ENCODE measurements around the gene CREB5. TPM values are rescaled to one million over a fixed set of nuclear protein-coding genes. Genes with fewer than 3 reads are reported as not detected.

CREB5 gene
- total RNA-seq, 3 donors from 2014 or later, result 17.3 to 19.7 (median 18.0) TPM

DNA sequence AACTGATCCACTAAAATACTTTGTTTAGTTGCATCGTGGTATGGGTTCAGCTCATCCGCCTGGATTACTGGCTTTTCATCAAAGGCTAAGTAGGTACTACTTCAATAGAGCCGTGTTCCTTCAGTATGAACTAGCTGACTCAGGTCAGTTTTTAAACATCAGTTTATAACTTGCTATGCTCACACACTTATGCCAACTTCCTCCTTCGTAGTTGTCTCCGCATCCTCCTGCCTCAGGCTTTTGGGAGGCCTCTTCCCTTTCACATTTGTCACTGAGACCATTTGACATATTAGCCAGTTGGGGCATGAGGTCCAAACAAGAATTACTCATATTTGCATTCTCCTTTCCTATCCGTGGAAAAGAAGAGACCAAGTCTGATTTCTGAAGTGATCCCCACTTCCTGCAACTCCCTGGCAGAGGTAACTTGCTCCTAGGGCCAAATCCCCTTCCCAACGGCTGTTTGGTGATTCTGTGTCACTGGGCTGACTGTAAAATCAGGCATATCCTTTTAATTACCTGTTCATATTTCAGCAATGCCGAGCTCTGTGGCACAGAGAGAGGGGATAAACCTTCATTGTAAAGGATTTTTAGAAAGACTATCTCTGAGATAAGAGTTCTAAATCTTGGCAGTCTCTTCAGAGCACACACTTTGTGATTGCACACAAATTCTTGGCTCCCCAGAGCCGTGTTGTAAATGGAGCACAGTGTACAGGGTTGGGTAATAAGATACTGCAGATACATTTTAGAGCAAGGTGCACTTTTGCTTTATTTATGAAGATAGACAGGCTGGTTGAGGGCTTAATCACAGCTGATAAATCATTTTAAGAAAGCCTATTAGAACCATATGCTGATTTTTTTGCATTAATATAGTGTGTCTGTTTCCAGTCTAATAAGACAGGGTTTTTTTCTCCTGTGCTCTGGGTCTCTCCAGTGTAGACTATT is 108.0 kb downstream of the CREB5 start:
- Histone ChIP-seq H3K36me3 (no peaks in the 10 kb centered on the region), H3K27ac (peak overlapping the region in 1 of 2 donors; percentile 20), H3K27me3 (no peaks in the 10 kb centered on the region), H3K4me1 (peaks cover 0 to 4% of the 10 kb centered on the region in 2 donors), H3K4me3 (no peak overlapping the region), H3K9me3 (no peaks in the 10 kb centered on the region)
- intact Hi-C loops (cut with DNase I; ENCODE audit: low total_unique reads), result no loop called here
- no peak for DNase-seq (ENCODE audit: low spot score in 2 of 2)
- TF ChIP-seq POLR2AphosphoS5 (IDR thresholded peaks at IDR 0.05), result no peak
- TF ChIP-seq, protein P1, sequence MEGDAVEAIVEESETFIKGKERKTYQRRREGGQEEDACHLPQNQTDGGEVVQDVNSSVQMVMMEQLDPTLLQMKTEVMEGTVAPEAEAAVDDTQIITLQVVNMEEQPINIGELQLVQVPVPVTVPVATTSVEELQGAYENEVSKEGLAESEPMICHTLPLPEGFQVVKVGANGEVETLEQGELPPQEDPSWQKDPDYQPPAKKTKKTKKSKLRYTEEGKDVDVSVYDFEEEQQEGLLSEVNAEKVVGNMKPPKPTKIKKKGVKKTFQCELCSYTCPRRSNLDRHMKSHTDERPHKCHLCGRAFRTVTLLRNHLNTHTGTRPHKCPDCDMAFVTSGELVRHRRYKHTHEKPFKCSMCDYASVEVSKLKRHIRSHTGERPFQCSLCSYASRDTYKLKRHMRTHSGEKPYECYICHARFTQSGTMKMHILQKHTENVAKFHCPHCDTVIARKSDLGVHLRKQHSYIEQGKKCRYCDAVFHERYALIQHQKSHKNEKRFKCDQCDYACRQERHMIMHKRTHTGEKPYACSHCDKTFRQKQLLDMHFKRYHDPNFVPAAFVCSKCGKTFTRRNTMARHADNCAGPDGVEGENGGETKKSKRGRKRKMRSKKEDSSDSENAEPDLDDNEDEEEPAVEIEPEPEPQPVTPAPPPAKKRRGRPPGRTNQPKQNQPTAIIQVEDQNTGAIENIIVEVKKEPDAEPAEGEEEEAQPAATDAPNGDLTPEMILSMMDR (IDR thresholded peaks at IDR 0.05), result no peak
- TF ChIP-seq POLR2A (IDR thresholded peaks at IDR 0.05), result no peak

DNA sequence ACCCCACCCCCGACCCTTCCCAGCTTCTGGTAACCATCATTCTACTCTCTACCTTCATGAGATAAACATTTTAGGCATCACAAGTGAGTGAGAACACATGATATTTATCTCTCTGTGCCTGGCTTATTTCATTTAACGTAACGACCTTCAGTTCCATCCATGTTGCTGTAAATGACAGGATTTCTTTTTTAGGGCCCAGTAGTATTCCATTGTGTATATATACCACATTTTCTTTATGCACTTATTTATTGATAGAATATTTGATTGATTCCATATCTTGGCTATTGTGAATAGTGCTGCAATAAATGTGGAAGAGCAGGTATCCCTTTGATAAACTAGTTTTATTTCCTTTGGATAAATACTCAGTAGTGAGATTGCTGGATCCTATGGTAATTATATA is 112.7 kb downstream of the CREB5 start:
- H3K4me3 ChIP-seq, result no peak overlapping the region
- no peak overlapping the region for H3K27ac ChIP-seq
- intact Hi-C loops (cut with DNase I; ENCODE audit: low total_unique reads), result no loop called here
- TF ChIP-seq POLR2A (IDR thresholded peaks at IDR 0.05) (no peak), POLR2AphosphoS5 (IDR thresholded peaks at IDR 0.05) (no peak)
- TF ChIP-seq, protein P1 (IDR thresholded peaks at IDR 0.05), result no peak
- no peak for DNase-seq (ENCODE audit: low spot score in 2 of 2)
- H3K9me3 ChIP-seq, result no peaks in the 10 kb centered on the region
- no peaks in the 10 kb centered on the region for H3K27me3 ChIP-seq
- H3K36me3 ChIP-seq, result no peaks in the 10 kb centered on the region
- peaks cover 0 to 4% of the 10 kb centered on the region in 2 donors for H3K4me1 ChIP-seq

DNA sequence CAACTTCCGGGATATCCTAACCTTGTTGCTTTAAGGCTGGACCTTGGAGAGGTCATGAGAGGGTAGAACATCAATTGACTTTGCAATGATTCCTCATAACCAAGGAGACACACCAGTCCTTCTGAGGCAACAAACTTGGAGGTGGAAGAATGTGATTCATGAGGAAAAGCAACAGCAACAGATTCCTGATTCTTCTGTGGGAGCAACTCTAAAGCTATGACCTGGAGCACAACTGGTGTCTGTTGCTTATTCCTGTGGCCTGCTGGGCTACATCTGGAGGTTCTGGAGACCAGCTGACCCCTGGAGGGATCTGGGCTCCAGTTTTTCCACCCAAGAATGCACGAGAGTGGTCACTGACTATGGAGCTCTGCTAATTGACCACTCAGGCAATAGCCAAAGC is 116.6 kb downstream of the CREB5 start:
- TF ChIP-seq, protein P1 (IDR thresholded peaks at IDR 0.05), result no peak
- TF ChIP-seq POLR2AphosphoS5 (IDR thresholded peaks at IDR 0.05) (no peak), POLR2A (IDR thresholded peaks at IDR 0.05) (no peak)
- Histone ChIP-seq H3K4me3 (no peak overlapping the region), H3K9me3 (no peaks in the 10 kb centered on the region), H3K27ac (peak overlapping the region in 1 of 2 donors; percentile 80), H3K36me3 (no peaks in the 10 kb centered on the region), H3K27me3 (no peaks in the 10 kb centered on the region), H3K4me1 (no peaks in the 10 kb centered on the region)
- intact Hi-C loops (cut with DNase I; ENCODE audit: low total_unique reads), result no loop called here
- DNase-seq (ENCODE audit: low spot score in 2 of 2), result no peak

DNA sequence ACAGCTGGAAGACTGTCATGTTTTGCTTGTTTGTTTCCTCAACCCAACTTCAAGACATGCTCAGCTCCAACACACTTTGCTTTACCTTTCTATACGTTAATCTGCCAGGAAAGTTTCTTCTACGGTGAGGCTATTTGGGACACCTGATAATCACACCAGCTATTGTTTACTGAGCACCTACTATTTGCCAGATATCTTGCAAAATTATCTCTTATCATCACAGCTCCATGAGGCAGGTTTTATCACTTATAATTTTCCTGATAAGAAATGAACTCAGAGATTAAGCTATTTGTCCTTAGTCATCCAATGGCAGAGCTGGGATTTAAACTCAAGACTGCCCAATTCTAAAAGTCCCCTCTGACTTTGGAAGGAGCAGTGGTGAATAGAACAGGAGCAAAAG is 117.4 kb downstream of the CREB5 start:
- intact Hi-C loops (cut with DNase I; ENCODE audit: low total_unique reads), result no loop called here
- no peak for DNase-seq (ENCODE audit: low spot score in 2 of 2)
- Histone ChIP-seq H3K4me3 (no peak overlapping the region), H3K36me3 (no peaks in the 10 kb centered on the region), H3K9me3 (no peaks in the 10 kb centered on the region), H3K27me3 (no peaks in the 10 kb centered on the region), H3K4me1 (no peaks in the 10 kb centered on the region), H3K27ac (peak overlapping the region in 1 of 2 donors; percentile 80)
- TF ChIP-seq, protein P1 (IDR thresholded peaks at IDR 0.05), result no peak
- TF ChIP-seq POLR2A (IDR thresholded peaks at IDR 0.05), result no peak
- no peak for TF ChIP-seq POLR2AphosphoS5 (IDR thresholded peaks at IDR 0.05)

DNA sequence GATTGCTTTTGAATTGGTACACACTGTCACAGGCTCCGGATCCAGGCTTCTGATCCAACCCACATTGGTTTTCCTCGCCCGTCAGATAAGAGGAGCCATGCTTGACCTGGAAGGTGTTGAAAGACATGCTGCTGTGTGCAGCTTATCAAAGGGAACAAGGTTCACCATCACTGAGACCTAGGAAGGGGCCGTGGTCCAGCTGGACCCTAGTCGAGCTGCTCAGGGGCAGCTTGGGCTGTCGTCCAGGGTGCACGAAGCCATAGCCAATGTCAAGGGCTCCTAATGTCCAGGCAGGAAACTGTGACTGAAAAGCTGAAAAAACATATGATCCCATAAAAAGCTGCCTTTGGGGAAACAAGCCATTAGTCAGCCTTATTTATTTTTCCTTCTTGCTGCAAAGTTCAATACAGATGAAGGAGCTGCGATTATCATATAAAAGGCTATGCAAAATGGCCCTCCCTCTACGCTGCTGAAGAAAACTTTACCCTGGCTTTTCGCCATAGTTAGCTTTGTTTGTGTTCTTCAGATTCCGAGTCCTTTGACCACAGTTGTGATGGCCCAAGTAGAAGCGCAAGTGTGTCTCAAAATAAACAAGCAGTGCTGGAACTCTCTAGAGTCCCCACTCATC is 118.0 kb downstream of the CREB5 start:
- H3K36me3 ChIP-seq, result no peaks in the 10 kb centered on the region
- intact Hi-C loops (cut with DNase I; ENCODE audit: low total_unique reads), result no loop called here
- no peaks in the 10 kb centered on the region for H3K27me3 ChIP-seq
- DNase-seq (ENCODE audit: low spot score in 2 of 2), result no peak
- TF ChIP-seq POLR2A (IDR thresholded peaks at IDR 0.05), result no peak
- H3K27ac ChIP-seq, result peak overlapping the region in 1 of 2 donors; percentile 51
- H3K9me3 ChIP-seq, result no peaks in the 10 kb centered on the region
- H3K4me1 ChIP-seq, result no peaks in the 10 kb centered on the region
- no peak overlapping the region for H3K4me3 ChIP-seq

Data from breast epithelium (tissue), 4 donors.